SK-N-SH (cell line): Measurements from ENCODE around the gene SRGAP3. TPM values are rescaled to one million over a fixed set of nuclear protein-coding genes. Genes with fewer than 3 reads are reported as not detected.

Experiments
- CTCF ChIA-PET: fragments of 300-600, 350-600 bp; formaldehyde crosslinking; extraction: SDS; loops from one replicate; lab custom pipeline; 2021; lab: Yijun Ruan, JAX
- POLR2A ChIA-PET: fragments of 350-600 bp; sonication (Branson Sonifier 250); formaldehyde crosslinking; extraction: SDS; loops from one replicate; lab custom pipeline; 2020; ENCODE audit warnings: antibody characterized with exemption, inconsistent platforms; lab: Yijun Ruan, JAX
- DNase-seq: peaks from one replicate; pipeline ENCODE4 v3.0.0; 2012
- H2AFZ ChIP-seq: fragments of 200-600 bp; sonication (generic); 2 replicates; pipeline ENCODE4 v1.8.1; 2016; ENCODE audit warnings: antibody characterized with exemption, mild to moderate bottlenecking, low read depth
- H3F3A ChIP-seq: fragments of 200-600 bp; sonication (generic); replicated peaks from 2 replicates; pipeline ENCODE3; 2016; ENCODE audit warnings: antibody characterized with exemption, mild to moderate bottlenecking; ENCODE audit not compliant: insufficient read depth
- H3K27ac ChIP-seq, 2 experiments: fragments of 200-500 bp in 1 of 2; fragments of 200-600 bp in 1 of 2; sonication (Bioruptor generic) in 1 of 2; sonication (generic), shearing (Covaris generic) in 1 of 2; 2 replicates each; pipeline versions ENCODE4 v1.5.1 to v1.6.1; 2014 to 2016; ENCODE audit warnings: low read depth in 2 of 2, inconsistent platforms in 1 of 2, low read length in 1 of 2, mild to moderate bottlenecking in 1 of 2, mixed read lengths in 1 of 2
- H3K27me3 ChIP-seq: fragments of 200-600 bp; sonication (generic), shearing (Covaris generic); 2 replicates; pipeline ENCODE4 v1.6.1; 2016; ENCODE audit warnings: mixed run types; ENCODE audit not compliant: insufficient read depth
- H3K36me3 ChIP-seq, 2 experiments: fragments of 200-500 bp in 1 of 2; fragments of 200-600 bp in 1 of 2; sonication (Bioruptor generic) in 1 of 2; sonication (generic) in 1 of 2; replicated peaks in 1 of 2; 2 replicates each; pipeline versions ENCODE3 to v1.5.1; 2014 to 2016; ENCODE audit warnings: low read length in 1 of 2, mild to moderate bottlenecking in 1 of 2; ENCODE audit not compliant: insufficient read depth in 2 of 2, control insufficient read depth in 1 of 2
- H3K4me1 ChIP-seq, 2 experiments: fragments of 200-500 bp in 1 of 2; fragments of 200-600 bp in 1 of 2; sonication (Bioruptor generic) in 1 of 2; sonication (generic), shearing (Covaris generic) in 1 of 2; 2 replicates each; pipeline versions ENCODE4 v1.5.1 to v1.6.1; 2014 to 2016; ENCODE audit warnings: low read depth in 1 of 2, low read length in 1 of 2, mixed run types in 1 of 2; ENCODE audit not compliant: insufficient read depth in 2 of 2, control insufficient read depth in 1 of 2
- H3K4me2 ChIP-seq: fragments of 200-600 bp; sonication (generic), shearing (Covaris generic); 2 replicates; pipeline ENCODE4 v1.6.1; 2017; ENCODE audit warnings: mixed run types
- H3K4me3 ChIP-seq, 2 experiments: fragments of 200-500 bp in 1 of 2; fragments of 200-600 bp in 1 of 2; sonication (Bioruptor generic) in 1 of 2; sonication (generic), shearing (Covaris generic) in 1 of 2; 2 replicates each; pipeline versions ENCODE4 v1.5.1 to v1.8.1; 2014 to 2016; ENCODE audit warnings: low read depth in 2 of 2, inconsistent platforms in 1 of 2, low read length in 1 of 2, mild to moderate bottlenecking in 1 of 2, mixed read lengths in 1 of 2, moderate library complexity in 1 of 2
- H3K79me2 ChIP-seq: fragments of 200-600 bp; sonication (generic); 2 replicates; pipeline ENCODE4 v1.8.1; 2017; ENCODE audit warnings: mild to moderate bottlenecking; ENCODE audit not compliant: insufficient read depth
- H3K9ac ChIP-seq: fragments of 200-600 bp; sonication (generic); 2 replicates; pipeline ENCODE4 v1.6.1; 2017; ENCODE audit warnings: mixed run types
- H3K9me2 ChIP-seq: fragments of 200-600 bp; sonication (generic); 2 replicates; pipeline ENCODE4 v1.6.1; 2017; ENCODE audit warnings: mixed run types
- H3K9me3 ChIP-seq: fragments of 200-600 bp; sonication (generic); 2 replicates; pipeline ENCODE4 v1.6.1; 2017; ENCODE audit warnings: mixed run types, mild to moderate bottlenecking, moderate library complexity
- H4K20me1 ChIP-seq: fragments of 200-600 bp; sonication (generic); 2 replicates; pipeline ENCODE4 v1.6.1; 2017; ENCODE audit warnings: mild to moderate bottlenecking, mixed run types; ENCODE audit not compliant: insufficient read depth
- CHD2 ChIP-seq: fragments of 150-350 bp; IDR thresholded peaks from 2 replicates; pipeline ENCODE4 v1.6.1; 2018; ENCODE audit warnings: low read length; ENCODE audit not compliant: partially characterized antibody
- ELF1 ChIP-seq: IDR thresholded peaks from 2 replicates; pipeline ENCODE4 v1.4.0; 2012
- EP300 ChIP-seq, 2 experiments: IDR thresholded peaks; 2 replicates each; pipeline versions ENCODE4 v1.4.0 to v1.6.1; 2012; ENCODE audit warnings: borderline replicate concordance in 1 of 2, low read depth in 1 of 2, low read length in 1 of 2
- FOXM1 ChIP-seq: IDR thresholded peaks from 2 replicates; pipeline ENCODE4 v1.4.0; 2012; ENCODE audit warnings: low read depth, mild to moderate bottlenecking
- GABPA ChIP-seq: IDR thresholded peaks from 2 replicates; pipeline ENCODE4 v1.4.0; 2012; ENCODE audit warnings: low read depth, mild to moderate bottlenecking
- GATA2 ChIP-seq: sonication (generic); formaldehyde crosslinking; IDR thresholded peaks from 2 replicates; pipeline ENCODE4 v1.5.0; 2020; ENCODE audit warnings: mild to moderate bottlenecking, missing genetic modification reagents
- MEF2A ChIP-seq: IDR thresholded peaks from 2 replicates; pipeline ENCODE4 v1.4.0; 2012; ENCODE audit warnings: low read depth, borderline replicate concordance
- MXI1 ChIP-seq: IDR thresholded peaks from 2 replicates; pipeline ENCODE4 v1.6.1; 2012; ENCODE audit warnings: mild to moderate bottlenecking, low read depth, low read length, improper control_type of control experiment
- NFIC ChIP-seq: IDR thresholded peaks from 2 replicates; pipeline ENCODE4 v1.4.0; 2012; ENCODE audit warnings: borderline replicate concordance
- POLR2AphosphoS5 ChIP-seq: IDR thresholded peaks from 2 replicates; pipeline ENCODE4 v1.6.1; 2012; ENCODE audit warnings: low read depth, low read length
- RAD21 ChIP-seq: IDR thresholded peaks from 2 replicates; pipeline ENCODE4 v1.6.1; 2012; ENCODE audit warnings: mild to moderate bottlenecking, low read length
- RFX5 ChIP-seq: IDR thresholded peaks from 2 replicates; pipeline ENCODE4 v1.6.1; 2012; ENCODE audit warnings: mild to moderate bottlenecking, improper control_type of control experiment, low read length
- SIN3A ChIP-seq: IDR thresholded peaks from 2 replicates; pipeline ENCODE4 v1.6.1; 2012; ENCODE audit warnings: low read depth, mild to moderate bottlenecking, low read length, moderate library complexity, borderline replicate concordance
- SMC3 ChIP-seq: IDR thresholded peaks from 2 replicates; pipeline ENCODE4 v1.6.1; 2012; ENCODE audit warnings: low read depth, low read length, improper control_type of control experiment
- TAF1 ChIP-seq: IDR thresholded peaks from 2 replicates; pipeline ENCODE4 v1.6.1; 2012; ENCODE audit warnings: low read depth, mild to moderate bottlenecking, low read length, moderate library complexity, borderline replicate concordance
- TEAD4 ChIP-seq: IDR thresholded peaks from 2 replicates; pipeline ENCODE4 v1.4.0; 2012; ENCODE audit warnings: mild to moderate bottlenecking, borderline replicate concordance; ENCODE audit not compliant: insufficient read depth
- WGBS: methylation state at CpG from one replicate; pipeline ENCODE4 v1.1.6; 2017; ENCODE audit warnings: low lambda C conversion rate; 5-methylcytosine and 5-hydroxymethylcytosine counted together
- polyA plus RNA-seq, 3 experiments: library from polyadenylated mRNA; depleted of rRNA; stranded (reverse); fragments of >200 nt; gene quantifications; 2 replicates each; pipeline ENCODE4 v1.2.3, GENCODE V29; 2012
- TF ChIP-seq, protein P1 (sequence below): IDR thresholded peaks from 2 replicates; pipeline ENCODE4 v1.6.1; 2012; ENCODE audit warnings: mild to moderate bottlenecking, low read depth, low read length, moderate library complexity
- TF ChIP-seq, protein P2 (sequence below): fragments of 200-600 bp; sonication (generic); IDR thresholded peaks from 2 replicates; pipeline ENCODE4 v1.6.1; 2017; ENCODE audit warnings: antibody characterized with exemption, mild to moderate bottlenecking, moderate library complexity
- TF ChIP-seq, protein P3 (sequence below): IDR thresholded peaks from 2 replicates; pipeline ENCODE4 v1.4.0; 2012; ENCODE audit warnings: low read depth
- TF ChIP-seq, protein P4 (sequence below): fragments of 150-350 bp; IDR thresholded peaks from 2 replicates; pipeline ENCODE4 v1.6.1; 2017; ENCODE audit warnings: antibody characterized with exemption, low read length, low read depth, borderline replicate concordance

SRGAP3 gene
- polyA plus RNA-seq, 1 of the 3 experiments (the other 2 are of a cell fraction): 2.8 TPM

DNA sequence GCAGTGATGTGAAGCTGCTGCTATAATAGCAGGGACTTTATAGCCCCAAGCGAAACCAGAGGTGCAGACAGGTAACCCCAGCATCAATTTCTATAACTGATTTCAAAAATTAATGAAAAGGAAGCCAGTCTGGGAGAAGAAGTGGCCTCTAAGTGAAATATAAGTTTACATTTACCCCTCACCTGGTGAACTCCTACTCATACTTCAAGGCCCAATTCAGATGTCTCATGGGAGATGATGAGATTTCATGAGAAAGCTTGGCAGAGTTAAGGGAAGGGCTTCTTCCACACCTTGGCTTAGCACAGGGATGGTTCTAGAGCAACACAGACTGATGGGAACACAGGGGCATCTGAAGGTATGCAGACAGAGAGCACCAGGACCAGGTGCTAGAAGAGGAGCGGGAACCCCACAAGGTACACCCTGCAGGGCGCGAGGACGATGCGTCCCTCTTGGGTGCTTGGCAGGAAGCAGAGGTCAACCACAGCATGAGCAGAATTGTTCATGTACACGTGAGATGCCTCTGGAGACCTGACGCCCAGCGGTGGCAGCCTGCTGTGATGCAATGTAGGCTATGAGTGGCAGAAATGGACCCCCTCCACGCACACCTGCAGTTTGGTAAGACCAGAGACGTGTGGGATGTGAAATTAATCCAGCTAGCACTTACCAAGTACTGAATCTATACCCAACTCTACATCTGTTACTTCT is 102.9 kb downstream of the SRGAP3 start (continued):
- no peak for TF ChIP-seq SIN3A

DNA sequence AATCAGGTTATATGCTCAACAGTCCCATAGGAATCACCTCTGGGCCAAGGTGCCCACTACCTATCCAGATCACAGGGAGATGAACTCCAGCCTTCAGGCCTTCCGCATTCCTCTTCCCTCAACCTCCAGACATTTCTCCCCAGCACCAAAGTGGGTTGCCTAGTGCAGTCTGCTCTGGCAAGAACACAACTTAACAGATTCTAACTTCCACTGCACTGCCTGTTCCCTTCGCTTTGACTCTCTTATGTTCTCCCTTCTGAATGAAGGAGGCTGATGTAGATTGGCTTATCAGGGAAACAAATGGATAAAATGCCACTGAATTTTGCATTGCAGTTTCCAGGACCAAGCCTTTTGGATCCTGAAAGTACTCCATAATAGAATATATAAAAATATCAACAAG is 106.3 kb downstream of the SRGAP3 start:
- CTCF ChIA-PET: no interaction called here
- H4K20me1 ChIP-seq: no peaks in the 10 kb centered on the region
- H3K4me1 ChIP-seq: peaks cover 0 to 4% of the 10 kb centered on the region in 2 experiments; a peak in 1 of 4 replicates
- H3K9ac ChIP-seq: no peak overlapping the region
- H3K79me2 ChIP-seq: no peaks in the 10 kb centered on the region
- H3K9me3 ChIP-seq: no peaks in the 10 kb centered on the region
- whole genome bisulfite sequencing: 70% methylated on average over 2 of the region's 2 CpGs
- no peak for DNase-seq
- no peak overlapping the region for H3K27ac ChIP-seq
- H3K4me2 ChIP-seq: no peak overlapping the region
- no peaks in the 10 kb centered on the region for H3K9me2 ChIP-seq
- no peaks in the 10 kb centered on the region for H3K27me3 ChIP-seq
- no peak overlapping the region for H2AFZ ChIP-seq
- H3F3A ChIP-seq: no peaks in the 10 kb centered on the region
- POLR2A ChIA-PET: no interaction called here
- no peaks in the 10 kb centered on the region for H3K36me3 ChIP-seq
- H3K4me3 ChIP-seq: no peak overlapping the region
- TF ChIP-seq RAD21: no peak
- no peak for TF ChIP-seq FOXM1
- no peak for TF ChIP-seq GATA2 (CRISPR knock-in tag)

DNA sequence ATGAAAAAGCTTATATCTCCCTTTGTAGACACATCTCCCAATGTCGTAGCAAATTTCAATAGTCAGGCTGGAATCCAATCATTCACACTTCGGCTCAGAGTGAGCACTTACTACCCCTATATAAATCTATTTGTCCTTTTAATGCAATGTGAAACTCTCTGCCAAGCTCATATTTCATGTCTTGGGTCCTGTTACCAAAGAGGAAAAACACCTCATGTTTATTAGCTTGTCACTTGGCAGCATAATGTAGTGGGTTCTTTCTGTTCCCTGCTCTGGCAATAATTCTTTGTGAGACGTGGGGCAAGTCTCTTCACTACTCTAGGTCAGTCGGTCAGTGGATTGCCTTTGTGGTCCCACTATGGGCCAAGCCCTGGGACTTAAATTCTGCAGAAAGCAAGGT is 107.1 kb downstream of the SRGAP3 start:
- Histone ChIP-seq H3K4me2 (no peak overlapping the region), H3K79me2 (no peaks in the 10 kb centered on the region), H3K27ac (no peak overlapping the region), H3F3A (no peaks in the 10 kb centered on the region), H4K20me1 (no peaks in the 10 kb centered on the region), H3K4me1 (peaks cover 0 to 8% of the 10 kb centered on the region in 2 experiments; a peak in 2 of 4 replicates), H3K27me3 (no peaks in the 10 kb centered on the region), H3K9me3 (no peaks in the 10 kb centered on the region), H3K9ac (no peak overlapping the region), H3K4me3 (no peak overlapping the region), H3K36me3 (no peaks in the 10 kb centered on the region), H2AFZ (no peak overlapping the region), H3K9me2 (no peaks in the 10 kb centered on the region)
- 51% methylated on average over 4 of the region's 4 CpGs for WGBS
- ChIA-PET POLR2A (no interaction called here), CTCF (no interaction called here)
- DNase-seq: no peak
- TF ChIP-seq, protein P1, sequence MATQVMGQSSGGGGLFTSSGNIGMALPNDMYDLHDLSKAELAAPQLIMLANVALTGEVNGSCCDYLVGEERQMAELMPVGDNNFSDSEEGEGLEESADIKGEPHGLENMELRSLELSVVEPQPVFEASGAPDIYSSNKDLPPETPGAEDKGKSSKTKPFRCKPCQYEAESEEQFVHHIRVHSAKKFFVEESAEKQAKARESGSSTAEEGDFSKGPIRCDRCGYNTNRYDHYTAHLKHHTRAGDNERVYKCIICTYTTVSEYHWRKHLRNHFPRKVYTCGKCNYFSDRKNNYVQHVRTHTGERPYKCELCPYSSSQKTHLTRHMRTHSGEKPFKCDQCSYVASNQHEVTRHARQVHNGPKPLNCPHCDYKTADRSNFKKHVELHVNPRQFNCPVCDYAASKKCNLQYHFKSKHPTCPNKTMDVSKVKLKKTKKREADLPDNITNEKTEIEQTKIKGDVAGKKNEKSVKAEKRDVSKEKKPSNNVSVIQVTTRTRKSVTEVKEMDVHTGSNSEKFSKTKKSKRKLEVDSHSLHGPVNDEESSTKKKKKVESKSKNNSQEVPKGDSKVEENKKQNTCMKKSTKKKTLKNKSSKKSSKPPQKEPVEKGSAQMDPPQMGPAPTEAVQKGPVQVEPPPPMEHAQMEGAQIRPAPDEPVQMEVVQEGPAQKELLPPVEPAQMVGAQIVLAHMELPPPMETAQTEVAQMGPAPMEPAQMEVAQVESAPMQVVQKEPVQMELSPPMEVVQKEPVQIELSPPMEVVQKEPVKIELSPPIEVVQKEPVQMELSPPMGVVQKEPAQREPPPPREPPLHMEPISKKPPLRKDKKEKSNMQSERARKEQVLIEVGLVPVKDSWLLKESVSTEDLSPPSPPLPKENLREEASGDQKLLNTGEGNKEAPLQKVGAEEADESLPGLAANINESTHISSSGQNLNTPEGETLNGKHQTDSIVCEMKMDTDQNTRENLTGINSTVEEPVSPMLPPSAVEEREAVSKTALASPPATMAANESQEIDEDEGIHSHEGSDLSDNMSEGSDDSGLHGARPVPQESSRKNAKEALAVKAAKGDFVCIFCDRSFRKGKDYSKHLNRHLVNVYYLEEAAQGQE: no peak
- no peak for TF ChIP-seq EP300 (IDR thresholded peaks at IDR 0.05; ENCODE audit: borderline replicate concordance in 1 of 2, low read depth in 1 of 2, low read length in 1 of 2)
- no peak for TF ChIP-seq RFX5
- no peak for TF ChIP-seq TAF1
- TF ChIP-seq, protein P2, sequence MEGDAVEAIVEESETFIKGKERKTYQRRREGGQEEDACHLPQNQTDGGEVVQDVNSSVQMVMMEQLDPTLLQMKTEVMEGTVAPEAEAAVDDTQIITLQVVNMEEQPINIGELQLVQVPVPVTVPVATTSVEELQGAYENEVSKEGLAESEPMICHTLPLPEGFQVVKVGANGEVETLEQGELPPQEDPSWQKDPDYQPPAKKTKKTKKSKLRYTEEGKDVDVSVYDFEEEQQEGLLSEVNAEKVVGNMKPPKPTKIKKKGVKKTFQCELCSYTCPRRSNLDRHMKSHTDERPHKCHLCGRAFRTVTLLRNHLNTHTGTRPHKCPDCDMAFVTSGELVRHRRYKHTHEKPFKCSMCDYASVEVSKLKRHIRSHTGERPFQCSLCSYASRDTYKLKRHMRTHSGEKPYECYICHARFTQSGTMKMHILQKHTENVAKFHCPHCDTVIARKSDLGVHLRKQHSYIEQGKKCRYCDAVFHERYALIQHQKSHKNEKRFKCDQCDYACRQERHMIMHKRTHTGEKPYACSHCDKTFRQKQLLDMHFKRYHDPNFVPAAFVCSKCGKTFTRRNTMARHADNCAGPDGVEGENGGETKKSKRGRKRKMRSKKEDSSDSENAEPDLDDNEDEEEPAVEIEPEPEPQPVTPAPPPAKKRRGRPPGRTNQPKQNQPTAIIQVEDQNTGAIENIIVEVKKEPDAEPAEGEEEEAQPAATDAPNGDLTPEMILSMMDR: no peak
- TF ChIP-seq ELF1: no peak
- TF ChIP-seq, protein P3, sequence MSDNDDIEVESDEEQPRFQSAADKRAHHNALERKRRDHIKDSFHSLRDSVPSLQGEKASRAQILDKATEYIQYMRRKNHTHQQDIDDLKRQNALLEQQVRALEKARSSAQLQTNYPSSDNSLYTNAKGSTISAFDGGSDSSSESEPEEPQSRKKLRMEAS: no peak
- no peak for TF ChIP-seq MXI1
- TF ChIP-seq CHD2: no peak
- no peak for TF ChIP-seq SMC3
- no peak for TF ChIP-seq GABPA
- no peak for TF ChIP-seq MEF2A
- TF ChIP-seq FOXM1: no peak
- TF ChIP-seq TEAD4: no peak
- no peak for TF ChIP-seq NFIC
- no peak for TF ChIP-seq SIN3A
- TF ChIP-seq, protein P4, sequence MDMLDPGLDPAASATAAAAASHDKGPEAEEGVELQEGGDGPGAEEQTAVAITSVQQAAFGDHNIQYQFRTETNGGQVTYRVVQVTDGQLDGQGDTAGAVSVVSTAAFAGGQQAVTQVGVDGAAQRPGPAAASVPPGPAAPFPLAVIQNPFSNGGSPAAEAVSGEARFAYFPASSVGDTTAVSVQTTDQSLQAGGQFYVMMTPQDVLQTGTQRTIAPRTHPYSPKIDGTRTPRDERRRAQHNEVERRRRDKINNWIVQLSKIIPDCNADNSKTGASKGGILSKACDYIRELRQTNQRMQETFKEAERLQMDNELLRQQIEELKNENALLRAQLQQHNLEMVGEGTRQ: no peak
- TF ChIP-seq POLR2AphosphoS5: no peak
- TF ChIP-seq, all 33 proteins: peak for 0
